HepG2 (cell line): ENCODE measurements around the gene ARID5B. TPM values are rescaled to one million over a fixed set of nuclear protein-coding genes. Genes with fewer than 3 reads are reported as not detected.

ENCODE experiments used
- ATAC-seq: fragments of 200-7000 bp; cut with Tn5 transposase; 3 replicates; pipeline ENCODE4 v1.9.1; 2020; ENCODE audit warnings: mild to moderate bottlenecking, moderate library complexity
- BruUV-seq: library from RNA; stranded (reverse); fragments of 400-500 nt; replicated peaks from 2 replicates; lab custom pipeline; 2021; lab: Mats Ljungman, UMichigan
- CTCF ChIA-PET: fragments of 300-600 bp; formaldehyde crosslinking; extraction: SDS; loops from one replicate; lab custom pipeline; 2021; ENCODE audit warnings: low total read pairs, inconsistent platforms, low intra/inter-chr PET ratio; lab: Yijun Ruan, JAX
- POLR2A ChIA-PET: fragments of 350-600 bp; sonication (Branson Sonifier 250); formaldehyde crosslinking; loops from one replicate; lab custom pipeline; 2020; ENCODE audit warnings: antibody characterized with exemption, inconsistent platforms; lab: Yijun Ruan, JAX
- DNase-seq: peaks from one replicate; pipeline ENCODE4 v3.0.0-alpha.2; 2015; ENCODE audit warnings: low spot score
- FAIRE-seq: peaks from 3 replicates; lab custom pipeline; 2011; peaks lifted over from hg19 to GRCh38; lab: Jason Lieb, UNC
- H2AFZ ChIP-seq: one replicate; pipeline ENCODE4 v1.6.1; 2011; ENCODE audit warnings: low read length, inconsistent platforms
- H3K27ac ChIP-seq: fragments of 300-600 bp; 3 replicates; pipeline ENCODE4 v1.8.0; 2011; ENCODE audit warnings: mixed run types, mild to moderate bottlenecking, mixed read lengths, low read length, inconsistent platforms; ENCODE audit not compliant: insufficient read depth; ENCODE audit errors: extremely low read length
- H3K27me3 ChIP-seq, 2 experiments: fragments of 200-600 bp in 1 of 2; 2 replicates in 1 of 2; 3 replicates in 1 of 2; pipeline versions ENCODE4 v1.6.0 to v1.8.0; 2011; ENCODE audit warnings: low read length in 2 of 2, mild to moderate bottlenecking in 2 of 2, moderate library complexity in 2 of 2, inconsistent platforms in 1 of 2; ENCODE audit not compliant: insufficient read depth in 2 of 2, control insufficient read depth in 1 of 2
- H3K36me3 ChIP-seq, 2 experiments: fragments of 200-600 bp in 1 of 2; replicated peaks in 1 of 2; 2 replicates in 1 of 2; 3 replicates in 1 of 2; pipeline versions ENCODE4 v1.5.1 to v1.8.0; 2011; ENCODE audit warnings: low read length in 2 of 2, inconsistent platforms in 1 of 2; ENCODE audit not compliant: insufficient read depth in 2 of 2, control insufficient read depth in 1 of 2
- H3K4me1 ChIP-seq: 2 replicates; pipeline ENCODE4 v1.5.1; 2012; ENCODE audit warnings: low read length, inconsistent platforms; ENCODE audit not compliant: insufficient read depth
- H3K4me2 ChIP-seq: 2 replicates; pipeline ENCODE4 v1.6.0; 2011; ENCODE audit warnings: low read depth, low read length, inconsistent platforms
- H3K4me3 ChIP-seq, 3 experiments: fragments of 200-600 bp in 1 of 3; sonication (generic), shearing (Covaris generic) in 1 of 3; replicated peaks in 1 of 3; 2 replicates each; pipeline ENCODE4 v1.5.1; 2011 to 2016; ENCODE audit warnings: low read length in 3 of 3, inconsistent platforms in 2 of 3, low read depth in 2 of 3, mild to moderate bottlenecking in 2 of 3, control low read depth in 1 of 3, mixed read lengths in 1 of 3; ENCODE audit not compliant: insufficient read depth in 1 of 3
- H3K79me2 ChIP-seq: one replicate; pipeline ENCODE4 v1.6.1; 2011; ENCODE audit warnings: low read length, inconsistent platforms; ENCODE audit not compliant: insufficient read depth
- H3K9ac ChIP-seq: 2 replicates; pipeline ENCODE4 v1.6.0; 2011; ENCODE audit warnings: mild to moderate bottlenecking, low read depth, low read length, inconsistent platforms; ENCODE audit not compliant: insufficient read depth
- H3K9me3 ChIP-seq: 2 replicates; pipeline ENCODE4 v1.5.1; 2012; ENCODE audit warnings: mild to moderate bottlenecking, low read length
- H4K20me1 ChIP-seq: 2 replicates; pipeline ENCODE4 v1.6.0; 2011; ENCODE audit warnings: inconsistent platforms, mild to moderate bottlenecking, low read length, moderate library complexity; ENCODE audit not compliant: insufficient read depth
- HCFC1 ChIP-seq: fragments of 150-350 bp; IDR thresholded peaks from 2 replicates; pipeline ENCODE4 v1.6.1; 2014; ENCODE audit warnings: low read depth, low read length
- KDM3A ChIP-seq: IDR thresholded peaks from 2 replicates; pipeline ENCODE4 v1.6.1; 2018; ENCODE audit warnings: low read depth, missing compliant biosample characterization
- NFYC ChIP-seq: IDR thresholded peaks from 2 replicates; pipeline ENCODE4 v1.6.1; 2016; ENCODE audit warnings: missing genetic modification reagents, missing compliant biosample characterization
- REST ChIP-seq, 2 experiments: IDR thresholded peaks; 2 replicates each; pipeline ENCODE4 v1.6.1; 2011 to 2012; ENCODE audit warnings: low read length in 2 of 2, borderline replicate concordance in 1 of 2, low read depth in 1 of 2, mild to moderate bottlenecking in 1 of 2, moderate library complexity in 1 of 2
- RFX5 ChIP-seq: IDR thresholded peaks from 2 replicates; pipeline ENCODE4 v1.6.1; 2011; ENCODE audit warnings: low read depth, low read length, improper control_type of control experiment
- SMAD1 ChIP-seq: sonication (generic); formaldehyde crosslinking; IDR thresholded peaks from 2 replicates; pipeline ENCODE4 v1.4.0; 2020; ENCODE audit warnings: missing genetic modification reagents, low read depth, mild to moderate bottlenecking, borderline replicate concordance
- ZMAT3 ChIP-seq: sonication (generic); formaldehyde crosslinking; conservative IDR thresholded peaks from 2 replicates; pipeline ENCODE4 v1.7.0; 2021; ENCODE audit warnings: missing genetic modification reagents
- ZMYM3 ChIP-seq: sonication (generic); formaldehyde crosslinking; IDR thresholded peaks from 2 replicates; pipeline ENCODE4 v1.5.1; 2020; ENCODE audit warnings: mild to moderate bottlenecking, missing genetic modification reagents
- ZNF343 ChIP-seq: sonication (generic); formaldehyde crosslinking; IDR thresholded peaks from 2 replicates; pipeline ENCODE4 v1.4.0; 2020; ENCODE audit warnings: mild to moderate bottlenecking, missing genetic modification reagents
- ZNF446 ChIP-seq: sonication (generic); formaldehyde crosslinking; IDR thresholded peaks from 2 replicates; pipeline ENCODE4 v1.5.0; 2020; ENCODE audit warnings: mild to moderate bottlenecking, missing genetic modification reagents
- ZNF460 ChIP-seq: sonication (generic); formaldehyde crosslinking; IDR thresholded peaks from 2 replicates; pipeline ENCODE4 v1.5.1; 2020; ENCODE audit warnings: missing genetic modification reagents, mild to moderate bottlenecking, borderline replicate concordance
- ZNF614 ChIP-seq: IDR thresholded peaks from 2 replicates; pipeline ENCODE4 v1.6.1; 2018; ENCODE audit warnings: missing biosample characterization, missing genetic modification reagents, inconsistent platforms, borderline replicate concordance
- ZNF616 ChIP-seq: sonication (generic); formaldehyde crosslinking; IDR thresholded peaks from 2 replicates; pipeline ENCODE4 v1.5.0; 2020; ENCODE audit warnings: low read depth, mild to moderate bottlenecking, missing genetic modification reagents
- ZNF660 ChIP-seq: sonication (generic); formaldehyde crosslinking; IDR thresholded peaks from 2 replicates; pipeline ENCODE4 v1.5.1; 2020; ENCODE audit warnings: mild to moderate bottlenecking, low read depth, missing genetic modification reagents, borderline replicate concordance
- WGBS: methylation state at CpG from one replicate; pipeline ENCODE4 v1.1.6; 2017; ENCODE audit warnings: low lambda C conversion rate; 5-methylcytosine and 5-hydroxymethylcytosine counted together
- in situ Hi-C: cut with HindIII; loops from 2 replicates; pipeline ENCODE4 v1.10.0; 2017; ENCODE audit warnings: low pct_unique_long_range_greater_than_20kb; ENCODE audit not compliant: extremely low pct_ligation_motif_present
- intact Hi-C: fragments of 100-400 bp; cut with micrococcal nuclease; formaldehyde crosslinking; loops from one replicate; pipeline ENCODE4 v1.10.0; 2022; ENCODE audit not compliant: unreplicated experiment
- polyA plus RNA-seq, 8 experiments: library from polyadenylated mRNA; depleted of rRNA in 3 of 8; stranded (reverse) in 7 of 8; unstranded in 1 of 8; fragments of >200 nt; fragmentation: Illumina TruSeq in 4 of 8; extraction: Trizol in 4 of 8; gene quantifications; 2 replicates each; pipeline versions ENCODE4 v1.2.1 to v1.2.3, GENCODE V29; 2011 to 2016; ENCODE audit warnings: low read depth in 4 of 8, missing spikeins in 1 of 8, mixed read lengths in 1 of 8; ENCODE audit not compliant: insufficient read depth in 1 of 8
- total RNA-seq, 5 experiments: library from RNA; depleted of rRNA; stranded (reverse); fragments of >200 nt; fragmentation: Illumina TruSeq; extraction: Trizol; gene quantifications; 2 replicates each; pipeline ENCODE4 v1.2.3, GENCODE V29; 2016; ENCODE audit warnings: low read depth in 1 of 5

The ARID5B gene
- total and polyA plus RNA-seq, 2 of the 13 experiments (the other 11 are each of a cell fraction or from before 2014, with no cell fraction given), result 6.2 to 21.1 TPM

GRCh38 chr10:61998937-61999336 is 97.4 kb downstream of the ARID5B start:
- peaks cover 9 to 21% of the 10 kb centered on the region in 2 experiments for H3K36me3 ChIP-seq
- H3K27ac ChIP-seq, result no peak overlapping the region
- no peak overlapping the region for H3K9ac ChIP-seq
- POLR2A ChIA-PET, result no interaction called here
- no peak for ATAC-seq
- in situ Hi-C loops, result no loop called here
- no peak overlapping the region for H3K4me3 ChIP-seq
- H3K9me3 ChIP-seq, result no peaks in the 10 kb centered on the region
- FAIRE-seq, result no peak
- no peak overlapping the region for H2AFZ ChIP-seq
- no peak for TF ChIP-seq ZNF460
- no peak for TF ChIP-seq ZNF446
- no peak for TF ChIP-seq REST (IDR thresholded peaks at IDR 0.05; ENCODE audit: borderline replicate concordance in 1 of 2, low read depth in 1 of 2, low read length in 2 of 2)
- no peak for TF ChIP-seq KDM3A
- TF ChIP-seq ZMAT3 (CRISPR knock-in tag), result no peak
- TF ChIP-seq ZMYM3 (CRISPR knock-in tag), result no peak
- TF ChIP-seq ZNF616, result no peak
- TF ChIP-seq SMAD1 (CRISPR knock-in tag), result no peak
- no peak for TF ChIP-seq RFX5
- no peak for TF ChIP-seq ZNF614 (CRISPR knock-in tag)
- no peak for TF ChIP-seq ZNF660 (CRISPR knock-in tag)
- no peak for TF ChIP-seq NFYC
- no peak for TF ChIP-seq HCFC1
- TF ChIP-seq ZNF343 (CRISPR knock-in tag), result no peak
- H3K27me3 ChIP-seq, result no peaks in the 10 kb centered on the region
- WGBS, result 100% methylated on average over 1 of the region's 1 CpG
- H3K79me2 ChIP-seq, result no peaks in the 10 kb centered on the region
- H3K4me2 ChIP-seq, result no peak overlapping the region
- intact Hi-C loops, result no loop called here
- DNase-seq, result no peak
- CTCF ChIA-PET, result no interaction called here
- no peaks in the 10 kb centered on the region for H4K20me1 ChIP-seq
- H3K4me1 ChIP-seq, result peaks cover 36% of the 10 kb centered on the region
- BruUV-seq, result no TSS peak
